HFF-Myc (cell line): ENCODE results near the gene ZNF311.
"Not testable (repeated sequence)": the region's sequence is repeated elsewhere in the genome, so short reads cannot be mapped to it uniquely, and the experiment has no call there.

Experiments used
- DNase-seq: peaks from one replicate; pipeline ENCODE4 v3.0.0-alpha.2; 2011; ENCODE audit warnings: low read depth; ENCODE audit errors: extremely low read depth
- H3K4me3 ChIP-seq: replicated peaks from 2 replicates; pipeline ENCODE4 v1.5.1; 2011; ENCODE audit warnings: low read depth, mild to moderate bottlenecking, control low read depth, low read length
- TF ChIP-seq, protein P1 (sequence below): IDR thresholded peaks from 2 replicates; pipeline ENCODE4 v1.5.1; 2012; ENCODE audit warnings: mild to moderate bottlenecking, low read depth, low read length, control low read depth; ENCODE audit errors: missing control alignments

ZNF311 gene

DNA sequence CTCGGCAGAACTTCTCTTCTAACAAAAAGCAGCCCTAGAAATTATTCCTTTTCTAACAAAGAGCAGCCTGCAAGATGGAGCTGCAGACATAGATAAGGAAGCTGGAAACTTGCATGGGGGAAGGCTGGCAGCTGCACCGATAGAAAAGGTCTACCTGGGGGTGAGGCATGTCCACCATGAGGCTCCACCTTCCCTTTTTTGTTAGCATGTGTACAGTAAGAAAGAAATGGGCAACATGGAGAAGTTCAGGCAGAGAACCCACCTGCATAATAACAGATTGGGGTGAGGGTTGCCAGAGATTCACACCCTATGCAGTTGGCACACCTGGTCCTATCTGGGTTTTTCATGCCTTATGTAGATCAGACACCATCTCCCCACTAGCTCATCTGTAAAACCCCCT is 25.4 kb downstream of the ZNF311 start:
- no peak overlapping the region for H3K4me3 ChIP-seq
- TF ChIP-seq, protein P1, sequence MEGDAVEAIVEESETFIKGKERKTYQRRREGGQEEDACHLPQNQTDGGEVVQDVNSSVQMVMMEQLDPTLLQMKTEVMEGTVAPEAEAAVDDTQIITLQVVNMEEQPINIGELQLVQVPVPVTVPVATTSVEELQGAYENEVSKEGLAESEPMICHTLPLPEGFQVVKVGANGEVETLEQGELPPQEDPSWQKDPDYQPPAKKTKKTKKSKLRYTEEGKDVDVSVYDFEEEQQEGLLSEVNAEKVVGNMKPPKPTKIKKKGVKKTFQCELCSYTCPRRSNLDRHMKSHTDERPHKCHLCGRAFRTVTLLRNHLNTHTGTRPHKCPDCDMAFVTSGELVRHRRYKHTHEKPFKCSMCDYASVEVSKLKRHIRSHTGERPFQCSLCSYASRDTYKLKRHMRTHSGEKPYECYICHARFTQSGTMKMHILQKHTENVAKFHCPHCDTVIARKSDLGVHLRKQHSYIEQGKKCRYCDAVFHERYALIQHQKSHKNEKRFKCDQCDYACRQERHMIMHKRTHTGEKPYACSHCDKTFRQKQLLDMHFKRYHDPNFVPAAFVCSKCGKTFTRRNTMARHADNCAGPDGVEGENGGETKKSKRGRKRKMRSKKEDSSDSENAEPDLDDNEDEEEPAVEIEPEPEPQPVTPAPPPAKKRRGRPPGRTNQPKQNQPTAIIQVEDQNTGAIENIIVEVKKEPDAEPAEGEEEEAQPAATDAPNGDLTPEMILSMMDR: no peak
- no peak for DNase-seq

GRCh38 chr6:28978959-28979561 is 26.1 kb downstream of the ZNF311 start:
- no peak for DNase-seq
- TF ChIP-seq, protein P1: no peak
- no peak overlapping the region for H3K4me3 ChIP-seq

DNA sequence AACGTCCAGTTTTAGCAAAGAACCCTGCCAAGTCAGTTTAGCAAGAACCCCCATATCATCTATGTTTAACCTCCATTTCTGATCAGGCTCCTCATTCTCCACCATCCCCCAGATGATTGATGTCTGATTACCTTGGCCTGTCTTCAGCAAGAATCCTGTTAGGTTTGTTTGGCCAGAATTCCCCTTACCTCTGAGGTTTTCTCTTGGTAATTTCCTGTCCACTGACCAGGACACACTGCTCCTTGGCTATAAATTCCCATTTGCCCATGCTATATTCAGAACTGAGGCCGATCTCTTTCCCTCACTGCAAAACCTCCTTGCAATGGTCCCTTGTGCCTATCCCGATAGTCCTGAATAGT is 27.0 kb downstream of the ZNF311 start:
- TF ChIP-seq, protein P1: no peak
- DNase-seq: no peak
- no peak overlapping the region for H3K4me3 ChIP-seq

DNA sequence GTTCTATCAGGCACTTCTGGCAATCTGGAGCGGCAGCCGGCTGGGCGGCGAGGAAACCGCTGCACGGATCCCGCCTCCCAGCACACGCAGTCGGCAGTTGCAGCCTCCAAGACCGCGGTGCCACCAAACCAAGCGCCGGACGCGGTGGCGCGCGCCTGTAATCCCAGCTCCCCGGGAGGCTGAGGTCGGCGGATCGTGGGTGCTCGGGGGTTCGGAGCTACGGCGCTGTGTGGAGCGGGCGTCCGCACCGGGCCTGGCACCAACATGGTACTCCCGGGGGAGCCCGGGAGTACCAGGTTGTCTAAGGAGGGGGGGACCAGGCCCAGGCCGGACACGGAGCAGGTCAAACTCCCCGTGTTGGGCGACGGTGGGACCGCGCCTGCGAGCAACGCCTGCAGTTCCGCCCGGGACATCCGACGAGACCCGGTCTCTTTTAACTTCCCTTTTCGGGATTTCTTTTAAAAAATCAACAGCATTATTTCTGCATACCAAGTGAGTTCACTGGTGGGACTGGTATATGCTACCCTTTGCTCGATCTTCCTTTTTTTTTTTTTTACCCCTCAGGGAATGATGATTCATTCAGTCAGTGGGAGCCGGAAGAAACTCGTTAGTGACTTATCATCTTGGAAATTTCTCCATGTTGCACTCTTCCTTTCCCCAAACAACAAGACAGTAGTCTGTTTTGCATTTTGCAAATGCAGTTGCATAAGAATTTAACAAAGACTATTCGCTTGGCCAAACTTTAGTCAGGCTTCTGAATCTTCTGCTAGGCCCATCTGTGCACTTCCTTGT is 27.6 kb downstream of the ZNF311 start:
- no peak for DNase-seq
- peak overlapping the region; percentile 2; the same call in 1 of the 2 replicates for H3K4me3 ChIP-seq
- TF ChIP-seq, protein P1: no peak

DNA sequence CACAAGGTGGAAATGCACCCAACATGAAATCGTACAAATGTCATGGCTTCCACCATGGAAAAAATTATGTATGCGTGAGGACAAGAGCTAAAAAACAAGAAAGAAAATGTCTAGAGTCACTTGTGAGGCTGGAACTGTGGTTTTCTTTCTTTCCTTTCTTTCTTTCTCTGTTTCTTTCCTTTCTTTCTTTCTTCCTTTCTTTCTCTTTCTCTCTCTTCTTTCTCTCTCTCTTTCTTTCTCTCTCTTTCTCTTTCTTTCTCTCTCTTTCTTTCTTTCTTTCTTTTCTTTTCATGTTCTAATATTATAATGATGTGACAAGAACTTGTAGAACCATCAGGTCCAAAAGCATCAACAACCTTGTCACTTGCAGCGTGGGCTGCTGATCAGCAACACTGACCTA is 28.4 kb downstream of the ZNF311 start:
- TF ChIP-seq, protein P1: no peak
- H3K4me3 ChIP-seq: no peak overlapping the region

DNA sequence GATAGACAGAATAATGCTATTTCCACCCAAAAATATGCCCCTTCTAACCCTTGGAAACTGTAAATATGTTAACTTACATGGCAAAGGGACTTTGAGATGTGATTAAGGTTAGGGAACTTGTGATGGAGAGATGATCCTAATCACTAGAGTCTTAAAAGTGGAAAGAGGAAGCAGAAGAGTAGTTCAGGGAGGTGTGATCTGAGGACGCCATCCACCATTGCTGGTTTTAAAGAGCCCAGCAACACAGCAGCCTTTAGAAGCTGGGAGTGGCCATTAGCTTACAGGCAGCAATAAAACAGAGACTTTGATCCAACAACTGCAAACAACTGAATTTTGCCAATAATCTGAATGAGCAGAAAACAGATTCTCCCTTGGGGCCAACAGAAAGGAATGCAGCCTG is 30.6 kb downstream of the ZNF311 start:
- no peak for DNase-seq
- TF ChIP-seq, protein P1: no peak
- no peak overlapping the region for H3K4me3 ChIP-seq

More for the DNA sequence above, 28.4 kb downstream of the ZNF311 start:
- no peak for DNase-seq

GRCh38 chr6:28970056-28970455 is 35.1 kb downstream of the ZNF311 start:
- not testable (repeated sequence) for H3K4me3 ChIP-seq, DNase-seq
